ENCODE measurements around the gene ANGPTL2. TPM values are rescaled to one million over a fixed set of nuclear protein-coding genes. Genes with fewer than 3 reads are reported as not detected.
A peak's percentile ranks its signal among the peaks of the same experiment; 100 is the strongest.

The ANGPTL2 gene
- total and polyA plus RNA-seq, 5 donors from 2014 or later = not detected

GRCh38 chr9:127055745-127056402 lies 66.6 kb downstream of the ANGPTL2 start:
- Histone ChIP-seq H3K4me3 (ENCODE audit: low read depth, low read length) (no peak overlapping the region), H3K27ac (ENCODE audit: insufficient read depth, low read length, poor library complexity, severe bottlenecking) (no peak overlapping the region), H3K9me3 (ENCODE audit: control insufficient read depth in 2 of 2, low read length in 2 of 2) (no peaks in the 10 kb centered on the region), H3K36me3 (ENCODE audit: control insufficient read depth, insufficient read depth, low read length) (peaks cover 2% of the 10 kb centered on the region), H3K27me3 (ENCODE audit: control insufficient read depth, insufficient read depth, low read length) (no peaks in the 10 kb centered on the region), H3K4me1 (ENCODE audit: control insufficient read depth, insufficient read depth, low read length, poor library complexity, severe bottlenecking) (no peaks in the 10 kb centered on the region)
- ATAC-seq (ENCODE audit: low read depth in 2 of 2) (no peak), DNase-seq (no peak)
- Mint-ChIP-seq H3K9me3 (no peaks in the 10 kb centered on the region), H3K4me1 (peaks cover 0 to 2% (median 0%) of the 10 kb centered on the region in 4 donors), H3K4me3 (no peak overlapping the region), H3K27ac (no peak overlapping the region), H3K27me3 (no peaks in the 10 kb centered on the region), H3K36me3 (peaks cover 10% of the 10 kb centered on the region)

- DNase-seq (no peak), ATAC-seq (ENCODE audit: low read depth in 2 of 2) (no peak)
- no peak overlapping the region for H3K4me3 ChIP-seq (ENCODE audit: low read depth, low read length)
- Mint-ChIP-seq H3K36me3 (peaks cover 10% of the 10 kb centered on the region), H3K9me3 (no peaks in the 10 kb centered on the region), H3K27ac (no peak overlapping the region), H3K4me3 (no peak overlapping the region), H3K4me1 (peaks cover 3 to 5% (median 4%) of the 10 kb centered on the region in 4 donors), H3K27me3 (no peaks in the 10 kb centered on the region)
- H3K36me3 ChIP-seq (ENCODE audit: control insufficient read depth, insufficient read depth, low read length) = peaks cover 2% of the 10 kb centered on the region
- no peaks in the 10 kb centered on the region for H3K27me3 ChIP-seq (ENCODE audit: control insufficient read depth, insufficient read depth, low read length)
- no peak overlapping the region for H3K27ac ChIP-seq (ENCODE audit: insufficient read depth, low read length, poor library complexity, severe bottlenecking)
- peaks cover 2% of the 10 kb centered on the region for H3K4me1 ChIP-seq (ENCODE audit: control insufficient read depth, insufficient read depth, low read length, poor library complexity, severe bottlenecking)
- H3K9me3 ChIP-seq (ENCODE audit: control insufficient read depth in 2 of 2, low read length in 2 of 2) = no peaks in the 10 kb centered on the region
Observed at GRCh38 chr9:127053960-127054359, 68.5 kb downstream of the ANGPTL2 start.

GRCh38 chr9:127053057-127053821 lies 69.2 kb downstream of the ANGPTL2 start:
- ATAC-seq (ENCODE audit: low read depth in 2 of 2) = no peak
- H3K27ac Mint-ChIP-seq = no peak overlapping the region
- H3K4me1 Mint-ChIP-seq = peaks cover 6 to 10% (median 7%) of the 10 kb centered on the region in 4 donors
- peaks cover 7% of the 10 kb centered on the region for H3K4me1 ChIP-seq (ENCODE audit: control insufficient read depth, insufficient read depth, low read length, poor library complexity, severe bottlenecking)
- H3K36me3 ChIP-seq (ENCODE audit: control insufficient read depth, insufficient read depth, low read length) = peaks cover 2% of the 10 kb centered on the region
- H3K27ac ChIP-seq (ENCODE audit: insufficient read depth, low read length, poor library complexity, severe bottlenecking) = no peak overlapping the region
- H3K9me3 Mint-ChIP-seq = no peaks in the 10 kb centered on the region
- no peaks in the 10 kb centered on the region for H3K27me3 ChIP-seq (ENCODE audit: control insufficient read depth, insufficient read depth, low read length)
- H3K9me3 ChIP-seq (ENCODE audit: control insufficient read depth in 2 of 2, low read length in 2 of 2) = no peaks in the 10 kb centered on the region
- H3K4me3 ChIP-seq (ENCODE audit: low read depth, low read length) = no peak overlapping the region
- peaks cover 10% of the 10 kb centered on the region for H3K36me3 Mint-ChIP-seq
- DNase-seq = no peak
- H3K4me3 Mint-ChIP-seq = no peak overlapping the region
- no peaks in the 10 kb centered on the region for H3K27me3 Mint-ChIP-seq

GRCh38 chr9:127051881-127052595 lies 70.4 kb downstream of the ANGPTL2 start:
- DNase-seq (no peak), ATAC-seq (ENCODE audit: low read depth in 2 of 2) (no peak)
- Mint-ChIP-seq H3K4me3 (no peak overlapping the region), H3K27ac (no peak overlapping the region), H3K4me1 (peaks cover 6 to 16% (median 7%) of the 10 kb centered on the region in 4 donors), H3K27me3 (no peaks in the 10 kb centered on the region), H3K36me3 (peaks cover 9% of the 10 kb centered on the region), H3K9me3 (no peaks in the 10 kb centered on the region)
- no peaks in the 10 kb centered on the region for H3K9me3 ChIP-seq (ENCODE audit: control insufficient read depth in 2 of 2, low read length in 2 of 2)
- H3K27me3 ChIP-seq (ENCODE audit: control insufficient read depth, insufficient read depth, low read length) = no peaks in the 10 kb centered on the region
- no peak overlapping the region for H3K4me3 ChIP-seq (ENCODE audit: low read depth, low read length)
- peaks cover 2% of the 10 kb centered on the region for H3K36me3 ChIP-seq (ENCODE audit: control insufficient read depth, insufficient read depth, low read length)
- H3K27ac ChIP-seq (ENCODE audit: insufficient read depth, low read length, poor library complexity, severe bottlenecking) = no peak overlapping the region
- peaks cover 7% of the 10 kb centered on the region for H3K4me1 ChIP-seq (ENCODE audit: control insufficient read depth, insufficient read depth, low read length, poor library complexity, severe bottlenecking)

- peaks cover 3% of the 10 kb centered on the region for H3K36me3 Mint-ChIP-seq
- Histone ChIP-seq H3K4me1 (ENCODE audit: control insufficient read depth, insufficient read depth, low read length, poor library complexity, severe bottlenecking) (peaks cover 7% of the 10 kb centered on the region), H3K36me3 (ENCODE audit: control insufficient read depth, insufficient read depth, low read length) (peaks cover 2% of the 10 kb centered on the region), H3K9me3 (ENCODE audit: control insufficient read depth in 2 of 2, low read length in 2 of 2) (no peaks in the 10 kb centered on the region), H3K27ac (ENCODE audit: insufficient read depth, low read length, poor library complexity, severe bottlenecking) (no peak overlapping the region), H3K27me3 (ENCODE audit: control insufficient read depth, insufficient read depth, low read length) (no peaks in the 10 kb centered on the region), H3K4me3 (ENCODE audit: low read depth, low read length) (no peak overlapping the region)
- H3K4me1 Mint-ChIP-seq = peaks cover 6 to 16% (median 7%) of the 10 kb centered on the region in 4 donors
- no peaks in the 10 kb centered on the region for H3K9me3 Mint-ChIP-seq
- DNase-seq (no peak), ATAC-seq (ENCODE audit: low read depth in 2 of 2) (no peak)
- peak overlapping the region in 1 of 3 donors; percentile 28 for H3K27ac Mint-ChIP-seq
- no peak overlapping the region for H3K4me3 Mint-ChIP-seq
- H3K27me3 Mint-ChIP-seq = no peaks in the 10 kb centered on the region
Observed at GRCh38 chr9:127050591-127051001, 71.8 kb downstream of the ANGPTL2 start.

GRCh38 chr9:127050152-127050551 lies 72.3 kb downstream of the ANGPTL2 start:
- Histone ChIP-seq H3K4me1 (ENCODE audit: control insufficient read depth, insufficient read depth, low read length, poor library complexity, severe bottlenecking) (peaks cover 7% of the 10 kb centered on the region), H3K9me3 (ENCODE audit: control insufficient read depth in 2 of 2, low read length in 2 of 2) (no peaks in the 10 kb centered on the region), H3K27me3 (ENCODE audit: control insufficient read depth, insufficient read depth, low read length) (no peaks in the 10 kb centered on the region), H3K36me3 (ENCODE audit: control insufficient read depth, insufficient read depth, low read length) (peaks cover 2% of the 10 kb centered on the region), H3K27ac (ENCODE audit: insufficient read depth, low read length, poor library complexity, severe bottlenecking) (no peak overlapping the region), H3K4me3 (ENCODE audit: low read depth, low read length) (no peak overlapping the region)
- no peaks in the 10 kb centered on the region for H3K27me3 Mint-ChIP-seq
- peaks cover 3% of the 10 kb centered on the region for H3K36me3 Mint-ChIP-seq
- no peaks in the 10 kb centered on the region for H3K9me3 Mint-ChIP-seq
- ATAC-seq (ENCODE audit: low read depth in 2 of 2) = no peak
- peaks cover 6 to 16% (median 7%) of the 10 kb centered on the region in 4 donors for H3K4me1 Mint-ChIP-seq
- DNase-seq = no peak
- no peak overlapping the region for H3K4me3 Mint-ChIP-seq
- peak overlapping the region in 2 of 3 donors; percentile 29 to 70 for H3K27ac Mint-ChIP-seq

GRCh38 chr9:127049581-127049980 lies 72.9 kb downstream of the ANGPTL2 start:
- Histone ChIP-seq H3K4me1 (ENCODE audit: control insufficient read depth, insufficient read depth, low read length, poor library complexity, severe bottlenecking) (peaks cover 7% of the 10 kb centered on the region), H3K27me3 (ENCODE audit: control insufficient read depth, insufficient read depth, low read length) (no peaks in the 10 kb centered on the region), H3K27ac (ENCODE audit: insufficient read depth, low read length, poor library complexity, severe bottlenecking) (no peak overlapping the region), H3K4me3 (ENCODE audit: low read depth, low read length) (no peak overlapping the region), H3K36me3 (ENCODE audit: control insufficient read depth, insufficient read depth, low read length) (peaks cover 2% of the 10 kb centered on the region), H3K9me3 (ENCODE audit: control insufficient read depth in 2 of 2, low read length in 2 of 2) (no peaks in the 10 kb centered on the region)
- Mint-ChIP-seq H3K27me3 (no peaks in the 10 kb centered on the region), H3K36me3 (peaks cover 3% of the 10 kb centered on the region), H3K4me3 (no peak overlapping the region), H3K4me1 (peaks cover 6 to 16% (median 7%) of the 10 kb centered on the region in 4 donors), H3K27ac (peak overlapping the region in 1 of 3 donors; percentile 34), H3K9me3 (no peaks in the 10 kb centered on the region)
- no peak for DNase-seq
- no peak for ATAC-seq (ENCODE audit: low read depth in 2 of 2)
